Tibial artery (tissue), 4 donors: ENCODE data around the gene FILIP1.

ENCODE experiments used
- DNase-seq, 2 donors: peaks; one replicate each; pipeline ENCODE4 v3.0.0-alpha.2; 2019
- H3K27ac ChIP-seq, 2 donors: fragments of 200-600 bp; sonication (generic) in 1 of 2; 1 replicate in 1 of 2; 2 replicates in 1 of 2; pipeline ENCODE4 v1.5.1; 2018 to 2019; ENCODE audit warnings: mild to moderate bottlenecking in 1 of 2
- H3K27me3 ChIP-seq, 2 donors: fragments of 200-600 bp; sonication (generic) in 1 of 2; one replicate each; pipeline versions ENCODE4 v1.5.1 to v1.6.0; 2016 to 2019
- H3K36me3 ChIP-seq, 3 donors: fragments of 200-600 bp; sonication (generic) in 2 of 3; one replicate each; pipeline ENCODE4 v1.5.1; 2016 to 2019; ENCODE audit warnings: mild to moderate bottlenecking in 2 of 3
- H3K4me1 ChIP-seq, 4 donors: fragments of 200-600 bp; sonication (generic) in 2 of 4; 1 replicate in 3 of 4; 2 replicates in 1 of 4; pipeline ENCODE4 v1.5.1; 2016 to 2019
- H3K4me3 ChIP-seq, 2 donors: fragments of 200-600 bp; sonication (generic) in 1 of 2; 1 replicate in 1 of 2; 2 replicates in 1 of 2; pipeline ENCODE4 v1.5.1; 2018 to 2019; ENCODE audit warnings: mild to moderate bottlenecking in 2 of 2
- H3K9me3 ChIP-seq, 3 donors: fragments of 200-600 bp; sonication (generic) in 1 of 3; one replicate each; pipeline ENCODE4 v1.5.1; 2016 to 2019
- CTCF ChIP-seq, 2 experiments: fragments of 200-600 bp in 1 of 2; fragments of 450-650 bp in 1 of 2; IDR thresholded peaks; one replicate each; pipeline ENCODE4 v1.5.1; 2017 to 2019; ENCODE audit warnings: antibody characterized with exemption in 2 of 2, mild to moderate bottlenecking in 1 of 2, moderate library complexity in 1 of 2
- intact Hi-C: fragments of 100-400 bp; cut with DNase I; formaldehyde crosslinking; loops from one replicate; pipeline ENCODE4 v1.15.0; 2023; ENCODE audit warnings: low total_unique reads

Gene FILIP1

DNA sequence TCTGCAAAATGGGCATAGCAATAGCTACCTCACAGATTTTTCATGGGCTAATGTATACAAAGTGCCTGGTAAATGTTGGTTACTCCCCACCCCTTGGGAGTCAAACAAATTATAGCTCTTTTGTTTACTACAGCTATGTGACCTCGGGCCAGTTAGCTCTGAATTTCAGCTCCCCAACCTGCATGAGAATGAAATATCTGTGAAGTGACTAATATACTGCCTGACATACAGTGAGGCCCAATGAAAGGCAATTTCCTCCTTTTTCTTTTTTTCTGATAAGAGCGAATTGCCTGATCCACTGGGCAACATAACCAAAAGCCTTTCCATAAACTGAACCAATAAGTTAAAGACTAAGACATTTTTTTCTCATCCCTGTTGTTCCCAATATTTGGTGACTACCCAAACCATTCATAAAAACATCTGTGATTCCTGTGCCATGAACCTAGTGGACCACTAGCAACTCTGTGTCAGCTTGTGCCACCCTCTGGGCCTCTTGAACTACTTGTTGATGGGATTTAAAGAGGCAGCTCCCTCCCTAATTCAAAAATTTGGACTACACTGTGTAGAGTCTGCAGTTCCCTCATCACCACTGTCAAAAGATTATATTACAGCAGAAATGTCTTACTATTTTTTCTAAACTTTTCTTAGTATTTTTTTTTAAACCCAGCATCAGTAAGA, 117.1 kb downstream of the FILIP1 start:
- Histone ChIP-seq H3K4me3 (no peak overlapping the region), H3K27ac (peak overlapping the region in 1 of 2 donors; percentile 9), H3K27me3 (no peaks in the 10 kb centered on the region), H3K9me3 (no peaks in the 10 kb centered on the region), H3K4me1 (peaks cover 0 to 30% (median 0%) of the 10 kb centered on the region in 4 donors), H3K36me3 (no peaks in the 10 kb centered on the region)
- intact Hi-C loops: no loop called here
- TF ChIP-seq CTCF (IDR thresholded peaks at IDR 0.05): no peak
- DNase-seq: no peak

DNA sequence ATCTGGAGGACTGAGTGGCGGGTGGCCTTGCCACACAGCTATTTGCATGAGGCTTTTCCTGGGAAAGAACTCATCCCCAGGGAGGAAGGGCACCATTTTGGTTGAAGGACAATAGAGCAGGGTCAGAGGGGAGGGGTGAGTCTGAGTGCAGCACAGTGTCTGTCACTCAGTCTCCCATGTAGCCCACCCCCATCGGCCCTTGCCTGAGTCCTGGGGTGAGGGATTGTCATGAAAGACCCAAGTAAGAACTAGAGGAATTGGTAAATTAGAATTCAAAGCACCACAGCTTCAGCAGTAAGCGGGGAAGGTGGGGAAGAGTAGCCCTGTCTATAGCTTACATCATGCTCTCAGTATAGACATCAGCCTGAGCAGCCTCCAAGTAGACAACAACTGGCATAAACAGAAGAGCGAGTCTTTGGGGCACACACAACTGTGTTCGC, 118.6 kb downstream of the FILIP1 start:
- H3K4me1 ChIP-seq: peaks cover 0 to 43% (median 0%) of the 10 kb centered on the region in 4 donors
- TF ChIP-seq CTCF (IDR thresholded peaks at IDR 0.05): no peak
- intact Hi-C loops: no loop called here
- H3K27me3 ChIP-seq: no peaks in the 10 kb centered on the region
- peak overlapping the region in 1 of 2 donors; percentile 18 for H3K27ac ChIP-seq
- H3K4me3 ChIP-seq: no peak overlapping the region
- DNase-seq: no peak
- no peaks in the 10 kb centered on the region for H3K36me3 ChIP-seq
- no peaks in the 10 kb centered on the region for H3K9me3 ChIP-seq

GRCh38 chr6:75372884-75373283, 120.7 kb downstream of the FILIP1 start:
- no peak for DNase-seq
- H3K27ac ChIP-seq: no peak overlapping the region
- H3K4me1 ChIP-seq: peaks cover 0 to 64% (median 11%) of the 10 kb centered on the region in 4 donors
- TF ChIP-seq CTCF (IDR thresholded peaks at IDR 0.05): no peak
- H3K4me3 ChIP-seq: no peak overlapping the region
- H3K27me3 ChIP-seq: no peaks in the 10 kb centered on the region
- no peaks in the 10 kb centered on the region for H3K9me3 ChIP-seq
- intact Hi-C loops: no loop called here
- no peaks in the 10 kb centered on the region for H3K36me3 ChIP-seq

- no peak for DNase-seq
- no peaks in the 10 kb centered on the region for H3K36me3 ChIP-seq
- no peaks in the 10 kb centered on the region for H3K9me3 ChIP-seq
- H3K4me1 ChIP-seq: peaks cover 0 to 56% (median 12%) of the 10 kb centered on the region in 4 donors
- TF ChIP-seq CTCF (IDR thresholded peaks at IDR 0.05): no peak
- intact Hi-C loops: no loop called here
- H3K4me3 ChIP-seq: no peak overlapping the region
- no peaks in the 10 kb centered on the region for H3K27me3 ChIP-seq
- peak overlapping the region; percentile 45 to 60 for H3K27ac ChIP-seq
These were observed 123.6 kb downstream of the FILIP1 start for GRCh38 chr6:75370011-75370410.

- Histone ChIP-seq H3K4me1 (peaks cover 0 to 49% (median 12%) of the 10 kb centered on the region in 4 donors), H3K4me3 (no peak overlapping the region), H3K36me3 (no peaks in the 10 kb centered on the region), H3K9me3 (no peaks in the 10 kb centered on the region), H3K27ac (peak overlapping the region; percentile 45 to 60), H3K27me3 (no peaks in the 10 kb centered on the region)
- peak in 1 of 2 donors; percentile 38 for DNase-seq
- intact Hi-C loops: no loop called here
- TF ChIP-seq CTCF (IDR thresholded peaks at IDR 0.05): no peak
These were observed 124.7 kb downstream of the FILIP1 start for GRCh38 chr6:75368864-75369402.
